HEK293 (cell line): Measurements from ENCODE around the gene RTRAF.

Experiments
- EGR2 ChIP-seq: fragments of 450-650 bp; formaldehyde crosslinking; IDR thresholded peaks from 2 replicates; pipeline ENCODE4 v1.5.1; 2016; ENCODE audit warnings: low read depth, missing biosample characterization, missing genetic modification characterization
- GFI1B ChIP-seq: fragments of 450-650 bp; formaldehyde crosslinking; IDR thresholded peaks from 2 replicates; pipeline ENCODE4 v1.5.1; 2016; ENCODE audit warnings: missing biosample characterization, missing genetic modification characterization
- GLIS1 ChIP-seq: fragments of 450-650 bp; formaldehyde crosslinking; IDR thresholded peaks from 2 replicates; pipeline ENCODE4 v1.5.1; 2016; ENCODE audit warnings: missing biosample characterization, missing genetic modification characterization
- HOXD13 ChIP-seq: sonication (generic); formaldehyde crosslinking; IDR thresholded peaks from 2 replicates; pipeline ENCODE4 v1.8.0; 2022; ENCODE audit warnings: missing genetic modification reagents, borderline replicate concordance
- SP2 ChIP-seq: fragments of 450-650 bp; formaldehyde crosslinking; IDR thresholded peaks from 2 replicates; pipeline ENCODE4 v1.5.1; 2016; ENCODE audit warnings: missing biosample characterization, missing genetic modification characterization
- ZNF133 ChIP-seq: fragments of 450-650 bp; formaldehyde crosslinking; IDR thresholded peaks from 2 replicates; pipeline ENCODE4 v1.5.1; 2016; ENCODE audit warnings: missing biosample characterization, missing genetic modification characterization
- ZNF174 ChIP-seq: fragments of 450-650 bp; formaldehyde crosslinking; IDR thresholded peaks from 2 replicates; pipeline ENCODE4 v1.5.0; 2017; ENCODE audit warnings: missing biosample characterization, mild to moderate bottlenecking, missing genetic modification characterization
- ZNF843 ChIP-seq: fragments of 450-650 bp; formaldehyde crosslinking; IDR thresholded peaks from 2 replicates; pipeline ENCODE4 v1.5.1; 2016; ENCODE audit warnings: missing biosample characterization, missing genetic modification characterization
- ZXDB ChIP-seq: fragments of 450-650 bp; formaldehyde crosslinking; IDR thresholded peaks from 2 replicates; pipeline ENCODE4 v1.5.1; 2016; ENCODE audit warnings: missing biosample characterization, missing genetic modification characterization
- TF ChIP-seq, protein P1 (sequence below): fragments of 450-650 bp; formaldehyde crosslinking; IDR thresholded peaks from 2 replicates; pipeline ENCODE4 v1.5.1; 2016; ENCODE audit warnings: missing biosample characterization, missing genetic modification characterization
- TF ChIP-seq, protein P2 (sequence below): fragments of 450-650 bp; formaldehyde crosslinking; conservative IDR thresholded peaks from 2 replicates; pipeline ENCODE4 v1.5.1; 2016; ENCODE audit warnings: low read depth, missing biosample characterization, missing genetic modification characterization
- TF ChIP-seq, protein P3 (sequence below): fragments of 450-650 bp; formaldehyde crosslinking; IDR thresholded peaks from 2 replicates; pipeline ENCODE4 v1.5.1; 2016; ENCODE audit warnings: missing biosample characterization, missing genetic modification characterization
- TF ChIP-seq, protein P4 (sequence below): fragments of 450-650 bp; formaldehyde crosslinking; IDR thresholded peaks from 2 replicates; pipeline ENCODE4 v1.5.1; 2017; ENCODE audit warnings: missing biosample characterization, missing genetic modification characterization
- TF ChIP-seq, protein P5 (sequence below): fragments of 450-650 bp; formaldehyde crosslinking; IDR thresholded peaks from 2 replicates; pipeline ENCODE4 v1.5.1; 2016; ENCODE audit warnings: missing biosample characterization, missing genetic modification characterization
- TF ChIP-seq, protein P6 (sequence below): sonication (generic); formaldehyde crosslinking; IDR thresholded peaks from 2 replicates; pipeline ENCODE4 v1.8.1; 2022; ENCODE audit warnings: mild to moderate bottlenecking, moderate library complexity, missing genetic modification reagents
- TF ChIP-seq, protein P7 (sequence below): fragments of 450-650 bp; formaldehyde crosslinking; IDR thresholded peaks from 2 replicates; pipeline ENCODE4 v1.5.0; 2017; ENCODE audit warnings: missing biosample characterization, missing genetic modification characterization, borderline replicate concordance
- TF ChIP-seq, protein P8 (sequence below): fragments of 450-650 bp; formaldehyde crosslinking; IDR thresholded peaks from 2 replicates; pipeline ENCODE4 v1.5.1; 2016; ENCODE audit warnings: missing biosample characterization, missing genetic modification characterization

The RTRAF gene

DNA sequence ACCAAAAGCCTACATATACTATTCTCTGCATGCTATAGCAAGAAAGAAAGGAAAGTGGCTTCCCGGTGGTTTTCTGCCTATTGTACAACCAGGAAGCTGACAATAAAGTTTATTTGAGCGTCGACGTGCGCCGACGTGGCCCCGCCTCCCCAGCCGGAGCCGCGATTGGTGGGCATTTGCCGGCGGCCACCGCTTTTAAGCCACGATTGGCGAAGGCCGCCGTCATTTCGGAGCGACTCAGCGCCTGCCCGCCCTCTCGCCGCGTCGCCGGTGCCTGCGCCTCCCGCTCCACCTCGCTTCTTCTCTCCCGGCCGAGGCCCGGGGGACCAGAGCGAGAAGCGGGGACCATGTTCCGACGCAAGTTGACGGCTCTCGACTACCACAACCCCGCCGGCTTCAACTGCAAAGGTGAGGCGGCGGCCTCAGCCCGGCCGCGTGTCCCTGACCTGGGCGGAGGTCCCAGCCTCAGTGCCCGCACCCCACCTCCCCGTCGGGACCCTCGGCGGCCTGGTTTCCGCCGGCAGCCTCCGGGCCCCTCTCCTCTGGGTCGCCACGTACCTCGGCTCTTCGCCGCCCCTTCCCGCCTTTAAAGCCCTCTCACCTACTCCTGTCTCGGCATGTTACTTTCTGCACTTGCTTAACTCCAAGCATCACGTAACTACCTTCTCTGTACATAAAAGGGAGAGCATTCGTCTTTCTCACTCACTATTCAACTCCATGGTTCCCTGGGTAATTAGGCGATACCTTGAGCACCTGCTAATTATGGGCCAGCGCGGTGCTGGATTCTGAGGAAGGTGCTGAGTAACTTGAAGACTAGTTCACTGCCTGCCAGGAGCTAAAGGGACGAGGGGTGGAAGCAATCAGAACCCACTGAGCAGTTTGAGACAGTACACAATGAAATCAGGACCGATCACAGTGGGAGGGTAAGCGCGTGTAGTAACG, at the start of gene RTRAF (continued):
- TF ChIP-seq, protein P1, sequence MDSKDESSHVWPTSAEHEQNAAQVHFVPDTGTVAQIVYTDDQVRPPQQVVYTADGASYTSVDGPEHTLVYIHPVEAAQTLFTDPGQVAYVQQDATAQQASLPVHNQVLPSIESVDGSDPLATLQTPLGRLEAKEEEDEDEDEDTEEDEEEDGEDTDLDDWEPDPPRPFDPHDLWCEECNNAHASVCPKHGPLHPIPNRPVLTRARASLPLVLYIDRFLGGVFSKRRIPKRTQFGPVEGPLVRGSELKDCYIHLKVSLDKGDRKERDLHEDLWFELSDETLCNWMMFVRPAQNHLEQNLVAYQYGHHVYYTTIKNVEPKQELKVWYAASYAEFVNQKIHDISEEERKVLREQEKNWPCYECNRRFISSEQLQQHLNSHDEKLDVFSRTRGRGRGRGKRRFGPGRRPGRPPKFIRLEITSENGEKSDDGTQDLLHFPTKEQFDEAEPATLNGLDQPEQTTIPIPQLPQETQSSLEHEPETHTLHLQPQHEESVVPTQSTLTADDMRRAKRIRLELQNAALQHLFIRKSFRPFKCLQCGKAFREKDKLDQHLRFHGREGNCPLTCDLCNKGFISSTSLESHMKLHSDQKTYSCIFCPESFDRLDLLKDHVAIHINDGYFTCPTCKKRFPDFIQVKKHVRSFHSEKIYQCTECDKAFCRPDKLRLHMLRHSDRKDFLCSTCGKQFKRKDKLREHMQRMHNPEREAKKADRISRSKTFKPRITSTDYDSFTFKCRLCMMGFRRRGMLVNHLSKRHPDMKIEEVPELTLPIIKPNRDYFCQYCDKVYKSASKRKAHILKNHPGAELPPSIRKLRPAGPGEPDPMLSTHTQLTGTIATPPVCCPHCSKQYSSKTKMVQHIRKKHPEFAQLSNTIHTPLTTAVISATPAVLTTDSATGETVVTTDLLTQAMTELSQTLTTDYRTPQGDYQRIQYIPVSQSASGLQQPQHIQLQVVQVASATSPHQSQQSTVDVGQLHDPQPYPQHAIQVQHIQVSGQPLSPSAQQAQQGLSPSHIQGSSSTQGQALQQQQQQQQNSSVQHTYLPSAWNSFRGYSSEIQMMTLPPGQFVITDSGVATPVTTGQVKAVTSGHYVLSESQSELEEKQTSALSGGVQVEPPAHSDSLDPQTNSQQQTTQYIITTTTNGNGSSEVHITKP (tag by site-specific recombination): 0 out of 2 replicates have a peak, but pooled peaks have one; percentile 9
- peak; percentile 69; the same call in 1 of the 2 replicates for TF ChIP-seq HOXD13 (CRISPR knock-in tag)
- TF ChIP-seq GLIS1 (tag by site-specific recombination): 0 out of 2 replicates have a peak, but pooled peaks have one; percentile 12
- 0 out of 2 replicates have a peak, but pooled peaks have one; percentile 37 for TF ChIP-seq GFI1B (tag by site-specific recombination)
- TF ChIP-seq, protein P2, sequence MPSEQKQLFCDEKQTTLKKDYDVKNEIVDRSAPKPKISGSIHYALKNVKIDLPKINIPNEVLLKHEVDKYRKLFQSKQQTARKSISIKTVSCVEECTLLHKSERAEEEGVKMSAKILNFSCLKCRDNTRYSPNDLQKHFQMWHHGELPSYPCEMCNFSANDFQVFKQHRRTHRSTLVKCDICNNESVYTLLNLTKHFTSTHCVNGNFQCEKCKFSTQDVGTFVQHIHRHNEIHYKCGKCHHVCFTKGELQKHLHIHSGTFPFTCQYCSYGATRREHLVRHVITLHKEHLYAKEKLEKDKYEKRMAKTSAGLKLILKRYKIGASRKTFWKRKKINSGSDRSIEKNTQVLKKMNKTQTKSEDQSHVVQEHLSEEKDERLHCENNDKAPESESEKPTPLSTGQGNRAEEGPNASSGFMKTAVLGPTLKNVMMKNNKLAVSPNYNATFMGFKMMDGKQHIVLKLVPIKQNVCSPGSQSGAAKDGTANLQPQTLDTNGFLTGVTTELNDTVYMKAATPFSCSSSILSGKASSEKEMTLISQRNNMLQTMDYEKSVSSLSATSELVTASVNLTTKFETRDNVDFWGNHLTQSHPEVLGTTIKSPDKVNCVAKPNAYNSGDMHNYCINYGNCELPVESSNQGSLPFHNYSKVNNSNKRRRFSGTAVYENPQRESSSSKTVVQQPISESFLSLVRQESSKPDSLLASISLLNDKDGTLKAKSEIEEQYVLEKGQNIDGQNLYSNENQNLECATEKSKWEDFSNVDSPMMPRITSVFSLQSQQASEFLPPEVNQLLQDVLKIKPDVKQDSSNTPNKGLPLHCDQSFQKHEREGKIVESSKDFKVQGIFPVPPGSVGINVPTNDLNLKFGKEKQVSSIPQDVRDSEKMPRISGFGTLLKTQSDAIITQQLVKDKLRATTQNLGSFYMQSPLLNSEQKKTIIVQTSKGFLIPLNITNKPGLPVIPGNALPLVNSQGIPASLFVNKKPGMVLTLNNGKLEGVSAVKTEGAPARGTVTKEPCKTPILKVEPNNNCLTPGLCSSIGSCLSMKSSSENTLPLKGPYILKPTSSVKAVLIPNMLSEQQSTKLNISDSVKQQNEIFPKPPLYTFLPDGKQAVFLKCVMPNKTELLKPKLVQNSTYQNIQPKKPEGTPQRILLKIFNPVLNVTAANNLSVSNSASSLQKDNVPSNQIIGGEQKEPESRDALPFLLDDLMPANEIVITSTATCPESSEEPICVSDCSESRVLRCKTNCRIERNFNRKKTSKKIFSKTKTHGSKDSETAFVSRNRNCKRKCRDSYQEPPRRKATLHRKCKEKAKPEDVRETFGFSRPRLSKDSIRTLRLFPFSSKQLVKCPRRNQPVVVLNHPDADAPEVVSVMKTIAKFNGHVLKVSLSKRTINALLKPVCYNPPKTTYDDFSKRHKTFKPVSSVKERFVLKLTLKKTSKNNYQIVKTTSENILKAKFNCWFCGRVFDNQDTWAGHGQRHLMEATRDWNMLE (tag by site-specific recombination): peak; percentile 52; the same call in 1 of the 2 replicates
- peak; percentile 80 for TF ChIP-seq ZXDB (tag by site-specific recombination)
- no peak for TF ChIP-seq ZNF133
- no peak for TF ChIP-seq ZNF174 (tag by site-specific recombination)
- TF ChIP-seq, protein P3, sequence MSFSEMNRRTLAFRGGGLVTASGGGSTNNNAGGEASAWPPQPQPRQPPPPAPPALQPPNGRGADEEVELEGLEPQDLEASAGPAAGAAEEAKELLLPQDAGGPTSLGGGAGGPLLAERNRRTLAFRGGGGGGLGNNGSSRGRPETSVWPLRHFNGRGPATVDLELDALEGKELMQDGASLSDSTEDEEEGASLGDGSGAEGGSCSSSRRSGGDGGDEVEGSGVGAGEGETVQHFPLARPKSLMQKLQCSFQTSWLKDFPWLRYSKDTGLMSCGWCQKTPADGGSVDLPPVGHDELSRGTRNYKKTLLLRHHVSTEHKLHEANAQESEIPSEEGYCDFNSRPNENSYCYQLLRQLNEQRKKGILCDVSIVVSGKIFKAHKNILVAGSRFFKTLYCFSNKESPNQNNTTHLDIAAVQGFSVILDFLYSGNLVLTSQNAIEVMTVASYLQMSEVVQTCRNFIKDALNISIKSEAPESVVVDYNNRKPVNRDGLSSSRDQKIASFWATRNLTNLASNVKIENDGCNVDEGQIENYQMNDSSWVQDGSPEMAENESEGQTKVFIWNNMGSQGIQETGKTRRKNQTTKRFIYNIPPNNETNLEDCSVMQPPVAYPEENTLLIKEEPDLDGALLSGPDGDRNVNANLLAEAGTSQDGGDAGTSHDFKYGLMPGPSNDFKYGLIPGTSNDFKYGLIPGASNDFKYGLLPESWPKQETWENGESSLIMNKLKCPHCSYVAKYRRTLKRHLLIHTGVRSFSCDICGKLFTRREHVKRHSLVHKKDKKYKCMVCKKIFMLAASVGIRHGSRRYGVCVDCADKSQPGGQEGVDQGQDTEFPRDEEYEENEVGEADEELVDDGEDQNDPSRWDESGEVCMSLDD (tag by site-specific recombination): peak; percentile 79
- TF ChIP-seq, protein P4, sequence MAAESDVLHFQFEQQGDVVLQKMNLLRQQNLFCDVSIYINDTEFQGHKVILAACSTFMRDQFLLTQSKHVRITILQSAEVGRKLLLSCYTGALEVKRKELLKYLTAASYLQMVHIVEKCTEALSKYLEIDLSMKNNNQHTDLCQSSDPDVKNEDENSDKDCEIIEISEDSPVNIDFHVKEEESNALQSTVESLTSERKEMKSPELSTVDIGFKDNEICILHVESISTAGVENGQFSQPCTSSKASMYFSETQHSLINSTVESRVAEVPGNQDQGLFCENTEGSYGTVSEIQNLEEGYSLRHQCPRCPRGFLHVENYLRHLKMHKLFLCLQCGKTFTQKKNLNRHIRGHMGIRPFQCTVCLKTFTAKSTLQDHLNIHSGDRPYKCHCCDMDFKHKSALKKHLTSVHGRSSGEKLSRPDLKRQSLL (tag by site-specific recombination): 0 out of 2 replicates have a peak, but pooled peaks have one; percentile 8
- TF ChIP-seq, protein P5, sequence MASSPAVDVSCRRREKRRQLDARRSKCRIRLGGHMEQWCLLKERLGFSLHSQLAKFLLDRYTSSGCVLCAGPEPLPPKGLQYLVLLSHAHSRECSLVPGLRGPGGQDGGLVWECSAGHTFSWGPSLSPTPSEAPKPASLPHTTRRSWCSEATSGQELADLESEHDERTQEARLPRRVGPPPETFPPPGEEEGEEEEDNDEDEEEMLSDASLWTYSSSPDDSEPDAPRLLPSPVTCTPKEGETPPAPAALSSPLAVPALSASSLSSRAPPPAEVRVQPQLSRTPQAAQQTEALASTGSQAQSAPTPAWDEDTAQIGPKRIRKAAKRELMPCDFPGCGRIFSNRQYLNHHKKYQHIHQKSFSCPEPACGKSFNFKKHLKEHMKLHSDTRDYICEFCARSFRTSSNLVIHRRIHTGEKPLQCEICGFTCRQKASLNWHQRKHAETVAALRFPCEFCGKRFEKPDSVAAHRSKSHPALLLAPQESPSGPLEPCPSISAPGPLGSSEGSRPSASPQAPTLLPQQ: peak; percentile 79
- TF ChIP-seq, protein P6, sequence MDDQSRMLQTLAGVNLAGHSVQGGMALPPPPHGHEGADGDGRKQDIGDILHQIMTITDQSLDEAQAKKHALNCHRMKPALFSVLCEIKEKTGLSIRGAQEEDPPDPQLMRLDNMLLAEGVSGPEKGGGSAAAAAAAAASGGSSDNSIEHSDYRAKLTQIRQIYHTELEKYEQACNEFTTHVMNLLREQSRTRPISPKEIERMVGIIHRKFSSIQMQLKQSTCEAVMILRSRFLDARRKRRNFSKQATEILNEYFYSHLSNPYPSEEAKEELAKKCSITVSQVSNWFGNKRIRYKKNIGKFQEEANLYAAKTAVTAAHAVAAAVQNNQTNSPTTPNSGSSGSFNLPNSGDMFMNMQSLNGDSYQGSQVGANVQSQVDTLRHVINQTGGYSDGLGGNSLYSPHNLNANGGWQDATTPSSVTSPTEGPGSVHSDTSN (CRISPR knock-in tag): peak; percentile 74; the same call in 1 of the 2 replicates
- TF ChIP-seq, protein P7, sequence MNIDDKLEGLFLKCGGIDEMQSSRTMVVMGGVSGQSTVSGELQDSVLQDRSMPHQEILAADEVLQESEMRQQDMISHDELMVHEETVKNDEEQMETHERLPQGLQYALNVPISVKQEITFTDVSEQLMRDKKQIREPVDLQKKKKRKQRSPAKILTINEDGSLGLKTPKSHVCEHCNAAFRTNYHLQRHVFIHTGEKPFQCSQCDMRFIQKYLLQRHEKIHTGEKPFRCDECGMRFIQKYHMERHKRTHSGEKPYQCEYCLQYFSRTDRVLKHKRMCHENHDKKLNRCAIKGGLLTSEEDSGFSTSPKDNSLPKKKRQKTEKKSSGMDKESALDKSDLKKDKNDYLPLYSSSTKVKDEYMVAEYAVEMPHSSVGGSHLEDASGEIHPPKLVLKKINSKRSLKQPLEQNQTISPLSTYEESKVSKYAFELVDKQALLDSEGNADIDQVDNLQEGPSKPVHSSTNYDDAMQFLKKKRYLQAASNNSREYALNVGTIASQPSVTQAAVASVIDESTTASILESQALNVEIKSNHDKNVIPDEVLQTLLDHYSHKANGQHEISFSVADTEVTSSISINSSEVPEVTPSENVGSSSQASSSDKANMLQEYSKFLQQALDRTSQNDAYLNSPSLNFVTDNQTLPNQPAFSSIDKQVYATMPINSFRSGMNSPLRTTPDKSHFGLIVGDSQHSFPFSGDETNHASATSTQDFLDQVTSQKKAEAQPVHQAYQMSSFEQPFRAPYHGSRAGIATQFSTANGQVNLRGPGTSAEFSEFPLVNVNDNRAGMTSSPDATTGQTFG: no peak
- TF ChIP-seq, protein P8, sequence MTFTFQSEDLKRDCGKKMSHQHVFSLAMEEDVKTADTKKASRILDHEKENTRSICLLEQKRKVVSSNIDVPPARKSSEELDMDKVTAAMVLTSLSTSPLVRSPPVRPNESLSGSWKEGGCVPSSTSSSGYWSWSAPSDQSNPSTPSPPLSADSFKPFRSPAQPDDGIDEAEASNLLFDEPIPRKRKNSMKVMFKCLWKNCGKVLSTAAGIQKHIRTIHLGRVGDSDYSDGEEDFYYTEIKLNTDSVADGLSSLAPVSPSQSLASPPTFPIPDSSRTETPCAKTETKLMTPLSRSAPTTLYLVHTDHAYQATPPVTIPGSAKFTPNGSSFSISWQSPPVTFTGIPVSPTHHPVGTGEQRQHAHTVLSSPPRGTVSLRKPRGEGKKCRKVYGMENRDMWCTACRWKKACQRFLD (tag by site-specific recombination): peak; percentile 39; the same call in 1 of the 2 replicates
- peak; percentile 94 for TF ChIP-seq SP2
- peak; percentile 32; the same call in 1 of the 2 replicates for TF ChIP-seq ZNF843 (tag by site-specific recombination)
- TF ChIP-seq EGR2 (tag by site-specific recombination): no peak
